Naive thymus-derived CD4-positive, alpha-beta T cell (primary cell): ENCODE results near the gene MRPL40. TPM values are rescaled to one million over a fixed set of nuclear protein-coding genes. Genes with fewer than 3 reads are reported as not detected.

Experiments
- ATAC-seq: fragments of 150-1000 bp; cut with Tn5 transposase; 2 replicates; pipeline ENCODE4 v1.10.0; 2021; ENCODE audit warnings: mild to moderate bottlenecking, moderate library complexity
- CTCF ChIA-PET: fragments of 350-600 bp; sonication (Branson Sonifier 250); formaldehyde crosslinking; loops from one replicate; lab custom pipeline; 2021; ENCODE audit warnings: antibody characterized with exemption; lab: Charles Lee
- POLR2A ChIA-PET: fragments of 350-600 bp; sonication (Branson Sonifier 250); formaldehyde crosslinking; loops from one replicate; lab custom pipeline; 2021; ENCODE audit warnings: antibody characterized with exemption, inconsistent platforms; lab: Charles Lee
- DNase-seq, 9 donors: peaks; one replicate each; pipeline versions ENCODE4 v3.0.0 to v3.0.0-alpha.2; 2020 to 2022; ENCODE audit warnings: mixed read lengths in 1 of 9
- H3K27ac ChIP-seq: one replicate; pipeline ENCODE4 v1.7.0; 2013; ENCODE audit warnings: mild to moderate bottlenecking, low read depth, low read length, moderate library complexity
- H3K27me3 ChIP-seq, 2 donors: one replicate each; pipeline ENCODE4 v1.7.0; 2013; ENCODE audit warnings: low read length in 2 of 2, mild to moderate bottlenecking in 2 of 2, moderate library complexity in 2 of 2; ENCODE audit not compliant: control insufficient read depth in 2 of 2, insufficient read depth in 2 of 2
- H3K36me3 ChIP-seq, 3 experiments: 1 replicate in 2 of 3; 2 replicates in 1 of 3; pipeline ENCODE4 v1.7.0; 2013; ENCODE audit warnings: low read length in 3 of 3, mild to moderate bottlenecking in 3 of 3, moderate library complexity in 1 of 3; ENCODE audit not compliant: insufficient read depth in 3 of 3, control insufficient read depth in 2 of 3
- H3K4me1 ChIP-seq, 2 donors: one replicate each; pipeline ENCODE4 v1.7.0; 2013; ENCODE audit warnings: low read length in 2 of 2, mild to moderate bottlenecking in 2 of 2, moderate library complexity in 1 of 2; ENCODE audit not compliant: control insufficient read depth in 2 of 2, insufficient read depth in 2 of 2
- H3K4me3 ChIP-seq: 2 replicates; pipeline ENCODE4 v1.7.0; 2013; ENCODE audit warnings: mild to moderate bottlenecking, low read length
- H3K9me3 ChIP-seq, 3 experiments: 1 replicate in 2 of 3; 2 replicates in 1 of 3; pipeline ENCODE4 v1.7.0; 2013; ENCODE audit warnings: low read length in 3 of 3; ENCODE audit not compliant: control insufficient read depth in 2 of 3
- H3K27ac Mint-ChIP-seq, 9 donors: one replicate each; pipeline ENCODE4 v1.8.0; 2020 to 2022; ENCODE audit warnings: mixed read lengths in 9 of 9, mild to moderate bottlenecking in 8 of 9, moderate library complexity in 5 of 9, inconsistent platforms in 2 of 9
- H3K27me3 Mint-ChIP-seq, 5 donors: one replicate each; pipeline ENCODE4 v1.8.0; 2021 to 2022; ENCODE audit warnings: mixed read lengths in 5 of 5, mild to moderate bottlenecking in 1 of 5
- H3K36me3 Mint-ChIP-seq, 5 donors: one replicate each; pipeline ENCODE4 v1.8.0; 2020 to 2022; ENCODE audit warnings: mixed read lengths in 5 of 5, mild to moderate bottlenecking in 3 of 5, inconsistent platforms in 1 of 5
- H3K4me1 Mint-ChIP-seq, 7 donors: one replicate each; pipeline ENCODE4 v1.8.0; 2020 to 2022; ENCODE audit warnings: mixed read lengths in 7 of 7, mild to moderate bottlenecking in 3 of 7, inconsistent platforms in 1 of 7
- H3K4me3 Mint-ChIP-seq, 10 donors: one replicate each; pipeline ENCODE4 v1.8.0; 2020 to 2022; ENCODE audit warnings: mild to moderate bottlenecking in 10 of 10, mixed read lengths in 10 of 10, moderate library complexity in 6 of 10, inconsistent platforms in 2 of 10
- H3K9me3 Mint-ChIP-seq, 11 donors: one replicate each; pipeline ENCODE4 v1.8.0; 2020 to 2022; ENCODE audit warnings: mixed read lengths in 11 of 11, mild to moderate bottlenecking in 4 of 11, inconsistent platforms in 1 of 11, moderate library complexity in 1 of 11
- intact Hi-C, 2 donors: fragments of 100-400 bp; cut with micrococcal nuclease; formaldehyde crosslinking; loops; one replicate each; pipeline ENCODE4 v1.15.1; 2023
- polyA plus RNA-seq, 2 donors: library from polyadenylated mRNA; unstranded; fragments of 300-500 nt; fragmentation: Illumina TruSeq; gene quantifications; one replicate each; pipeline ENCODE4 v1.2.3, GENCODE V29; 2021
- total RNA-seq, 6 experiments: library from RNA in 5 of 6; stranded (reverse) in 5 of 6; gene quantifications; 1 replicate in 5 of 6; 2 replicates in 1 of 6; pipeline ENCODE4 v1.2.3 and lab custom pipeline; 2021 to 2026

Gene MRPL40
- total RNA-seq = 10 to 100 TPM; 11.5 to 21.2 (median 17.0) TPM
- 10 to 100 TPM; 65.3 to 72.1 TPM for polyA plus RNA-seq
- 5.9 reads per million, percentile 27 among the genes with 10 or more reads in this experiment for total RNA-seq (lab: John Stamatoyannopoulos, UW)

- Mint-ChIP-seq H3K27me3 (no peaks in the 10 kb centered on the region), H3K9me3 (no peaks in the 10 kb centered on the region), H3K36me3 (peaks cover 0 to 25% (median 0%) of the 10 kb centered on the region in 5 donors), H3K27ac (peak within 1 kb of the TSS; percentile 80 to 97 (median 91)), H3K4me1 (peaks cover 27 to 50% (median 40%) of the 10 kb centered on the region in 7 donors), H3K4me3 (peak within 1 kb of the TSS; percentile 82 to 94 (median 91))
- peak within 1 kb of the TSS; percentile 80 for H3K27ac ChIP-seq
- ChIA-PET POLR2A (interaction anchor here (0.6 to 3.1 kb wide), 12 partner anchors 9 to 310 kb away, joined by 3 to 41 read pairs (median 8); partner anchors contain the start of genes C22orf39, CDC45 and DGCR2), CTCF (no interaction called here)
- H3K4me3 ChIP-seq = peak within 1 kb of the TSS; percentile 97
- H3K27me3 ChIP-seq = no peaks in the 10 kb centered on the region
- peaks cover 0 to 19% (median 3%) of the 10 kb centered on the region in 3 experiments for H3K36me3 ChIP-seq
- intact Hi-C loops = loop anchor here (1.0 to 10.0 kb wide), 9 partner anchors 15 to 1573 kb away; partner anchors contain the start of genes C22orf39 (in 2 of the 2), SLC25A1 (in 2 of the 2), CDC45 (in 1 of the 2) and CLTCL1 (in 1 of the 2)
- DNase-seq (peak; percentile 70 to 92 (median 84)), ATAC-seq (peak; percentile 90)
- no peaks in the 10 kb centered on the region for H3K9me3 ChIP-seq
- H3K4me1 ChIP-seq = peaks cover 16 to 23% of the 10 kb centered on the region in 2 donors
Observed at GRCh38 chr22:19432133-19432851, at the start of gene MRPL40. MRPL40 (plus strand) TSS chr22:19432545; CDS start chr22:19432555, 10 bp downstream.

DNA sequence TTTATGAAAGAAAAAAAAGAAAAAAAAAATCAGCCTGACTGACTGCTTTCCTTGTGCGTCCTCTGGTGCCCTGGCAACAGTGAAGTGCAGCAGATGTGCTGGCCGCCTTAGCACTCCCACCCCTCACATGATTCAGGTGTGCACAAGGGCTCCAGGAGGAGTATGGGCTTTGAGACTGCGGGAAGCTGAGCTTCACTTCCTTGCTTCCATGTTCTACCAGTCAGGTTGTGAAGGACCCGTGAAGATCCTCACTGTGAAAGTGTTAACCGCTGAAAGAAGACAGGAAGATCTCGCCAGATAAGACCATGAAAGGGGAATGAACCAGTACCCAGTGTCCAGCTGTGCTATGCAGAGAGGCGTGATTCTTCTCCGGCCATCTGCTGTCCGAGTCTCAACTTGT, 49.1 kb upstream of the MRPL40 start:
- no peak overlapping the region for H3K4me3 ChIP-seq
- intact Hi-C loops = no loop called here
- ChIA-PET POLR2A (no interaction called here), CTCF (interaction anchor here (0.7 kb wide), 1 partner anchor 291 kb away, joined by 3 read pairs; no protein-coding TSS in a partner anchor)
- no peak overlapping the region for H3K4me3 Mint-ChIP-seq
- no peaks in the 10 kb centered on the region for H3K27me3 ChIP-seq
- no peak for ATAC-seq
- H3K27me3 Mint-ChIP-seq = no peaks in the 10 kb centered on the region
- H3K4me1 Mint-ChIP-seq = no peaks in the 10 kb centered on the region
- H3K27ac Mint-ChIP-seq = no peak overlapping the region
- DNase-seq = no peak
- no peak overlapping the region for H3K27ac ChIP-seq
- no peaks in the 10 kb centered on the region for H3K9me3 ChIP-seq
- no peaks in the 10 kb centered on the region for H3K4me1 ChIP-seq
- peaks cover 26 to 73% (median 37%) of the 10 kb centered on the region in 3 experiments for H3K36me3 ChIP-seq
- H3K9me3 Mint-ChIP-seq = no peaks in the 10 kb centered on the region
- peaks cover 9 to 43% (median 26%) of the 10 kb centered on the region in 5 donors for H3K36me3 Mint-ChIP-seq

- ChIA-PET POLR2A (no interaction called here), CTCF (no interaction called here)
- no peaks in the 10 kb centered on the region for H3K27me3 Mint-ChIP-seq
- intact Hi-C loops = no loop called here
- H3K36me3 Mint-ChIP-seq = peaks cover 10 to 53% (median 24%) of the 10 kb centered on the region in 5 donors
- no peak overlapping the region for H3K4me3 ChIP-seq
- no peaks in the 10 kb centered on the region for H3K27me3 ChIP-seq
- DNase-seq = no peak
- H3K9me3 ChIP-seq = no peaks in the 10 kb centered on the region
- H3K9me3 Mint-ChIP-seq = no peaks in the 10 kb centered on the region
- peaks cover 31 to 84% (median 37%) of the 10 kb centered on the region in 3 experiments for H3K36me3 ChIP-seq
- H3K4me1 ChIP-seq = no peaks in the 10 kb centered on the region
- no peak overlapping the region for H3K27ac ChIP-seq
- H3K4me3 Mint-ChIP-seq = no peak overlapping the region
- no peaks in the 10 kb centered on the region for H3K4me1 Mint-ChIP-seq
- H3K27ac Mint-ChIP-seq = no peak overlapping the region
- ATAC-seq = no peak
Observed at GRCh38 chr22:19385221-19385906, 47.0 kb upstream of the MRPL40 start.

DNA sequence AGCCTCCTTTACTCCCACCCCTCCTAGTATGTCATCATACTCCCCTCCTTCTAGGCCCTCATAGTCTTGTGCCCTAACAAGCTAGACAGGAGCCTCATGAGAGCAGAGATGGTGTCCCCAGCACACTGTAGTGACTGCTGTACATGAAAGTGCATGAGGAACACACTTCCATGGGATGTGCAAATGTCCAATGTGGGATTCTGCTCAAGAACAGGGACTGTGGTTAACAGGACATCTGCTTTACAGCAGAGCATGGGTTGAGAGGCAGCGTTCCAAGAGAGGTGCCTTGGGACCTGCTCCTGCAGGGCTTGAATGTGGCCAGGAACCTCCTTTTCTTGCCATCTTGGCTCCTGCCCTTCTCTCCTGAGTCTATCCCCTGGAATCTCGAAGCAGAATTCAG, 46.1 kb upstream of the MRPL40 start:
- Histone ChIP-seq H3K27ac (no peak overlapping the region), H3K4me1 (no peaks in the 10 kb centered on the region), H3K36me3 (peaks cover 31 to 90% (median 44%) of the 10 kb centered on the region in 3 experiments), H3K9me3 (no peaks in the 10 kb centered on the region), H3K4me3 (no peak overlapping the region), H3K27me3 (no peaks in the 10 kb centered on the region)
- no peak overlapping the region for H3K27ac Mint-ChIP-seq
- intact Hi-C loops = no loop called here
- no peak overlapping the region for H3K4me3 Mint-ChIP-seq
- ATAC-seq (no peak), DNase-seq (no peak)
- POLR2A ChIA-PET = no interaction called here
- CTCF ChIA-PET = no interaction called here
- no peaks in the 10 kb centered on the region for H3K4me1 Mint-ChIP-seq
- peaks cover 12 to 54% (median 25%) of the 10 kb centered on the region in 5 donors for H3K36me3 Mint-ChIP-seq
- no peaks in the 10 kb centered on the region for H3K27me3 Mint-ChIP-seq
- no peaks in the 10 kb centered on the region for H3K9me3 Mint-ChIP-seq

- POLR2A ChIA-PET = no interaction called here
- H3K4me3 ChIP-seq = no peak overlapping the region
- intact Hi-C loops = no loop called here
- H3K36me3 ChIP-seq = peaks cover 28 to 89% (median 41%) of the 10 kb centered on the region in 3 experiments
- CTCF ChIA-PET = interaction anchor here (1.9 kb wide), 1 partner anchor 243 kb away, joined by 6 read pairs; no protein-coding TSS in a partner anchor
- no peaks in the 10 kb centered on the region for H3K4me1 Mint-ChIP-seq
- ATAC-seq (no peak), DNase-seq (no peak)
- no peak overlapping the region for H3K4me3 Mint-ChIP-seq
- no peaks in the 10 kb centered on the region for H3K27me3 ChIP-seq
- H3K9me3 ChIP-seq = no peaks in the 10 kb centered on the region
- no peaks in the 10 kb centered on the region for H3K9me3 Mint-ChIP-seq
- no peaks in the 10 kb centered on the region for H3K4me1 ChIP-seq
- H3K27me3 Mint-ChIP-seq = no peaks in the 10 kb centered on the region
- peaks cover 12 to 54% (median 25%) of the 10 kb centered on the region in 5 donors for H3K36me3 Mint-ChIP-seq
- no peak overlapping the region for H3K27ac Mint-ChIP-seq
- no peak overlapping the region for H3K27ac ChIP-seq
Observed at GRCh38 chr22:19387038-19387437, 45.3 kb upstream of the MRPL40 start.

DNA sequence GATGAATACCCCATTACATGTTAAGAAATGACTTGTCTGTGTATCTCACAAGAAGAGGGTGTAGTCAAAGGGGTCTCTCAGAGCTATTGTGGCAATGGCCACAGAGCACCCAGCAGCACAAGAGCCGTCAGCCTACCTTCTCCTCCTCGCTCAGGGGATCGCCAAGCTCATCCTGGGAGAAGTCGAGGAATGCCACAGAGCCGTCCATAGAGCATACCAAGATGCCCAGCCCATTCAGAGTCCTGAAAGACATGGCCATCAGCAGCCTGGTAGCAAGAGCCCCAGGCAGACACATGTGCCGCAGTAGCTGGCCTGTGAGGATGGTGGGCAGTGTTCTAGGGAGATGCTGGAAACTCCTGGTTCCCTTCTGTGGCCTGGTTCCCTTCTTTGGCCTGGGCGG, 44.8 kb upstream of the MRPL40 start:
- ATAC-seq (no peak), DNase-seq (no peak)
- no peaks in the 10 kb centered on the region for H3K27me3 Mint-ChIP-seq
- H3K4me3 Mint-ChIP-seq = no peak overlapping the region
- no peaks in the 10 kb centered on the region for H3K9me3 Mint-ChIP-seq
- H3K4me1 ChIP-seq = no peaks in the 10 kb centered on the region
- no peak overlapping the region for H3K27ac Mint-ChIP-seq
- no peaks in the 10 kb centered on the region for H3K27me3 ChIP-seq
- no peak overlapping the region for H3K27ac ChIP-seq
- ChIA-PET POLR2A (no interaction called here), CTCF (interaction anchor here (1.9 kb wide), 1 partner anchor 242 kb away, joined by 6 read pairs; no protein-coding TSS in a partner anchor)
- H3K36me3 ChIP-seq = peaks cover 28 to 89% (median 36%) of the 10 kb centered on the region in 3 experiments
- peaks cover 9 to 54% (median 21%) of the 10 kb centered on the region in 5 donors for H3K36me3 Mint-ChIP-seq
- intact Hi-C loops = no loop called here
- no peaks in the 10 kb centered on the region for H3K9me3 ChIP-seq
- H3K4me1 Mint-ChIP-seq = no peaks in the 10 kb centered on the region
- H3K4me3 ChIP-seq = no peak overlapping the region
